ENCODE results near the gene DSG4. TPM values are rescaled to one million over a fixed set of nuclear protein-coding genes. Genes with fewer than 3 reads are reported as not detected.

DSG4 gene
- total RNA-seq, 2 experiments from 2014 or later = not detected

GRCh38 chr18:31446854-31447253 is 70.3 kb downstream of the DSG4 start:
- TF ChIP-seq CTCF (IDR thresholded peaks at IDR 0.05) = no peak
- Mint-ChIP-seq H3K4me1 (ENCODE audit: low read depth) (no peaks in the 10 kb centered on the region), H3K27me3 (no peaks in the 10 kb centered on the region), H3K36me3 (ENCODE audit: low read depth) (no peaks in the 10 kb centered on the region), H3K9me3 (no peaks in the 10 kb centered on the region), H3K4me3 (no peak overlapping the region), H3K27ac (no peak overlapping the region)
- intact Hi-C loops (cut with micrococcal nuclease) = no loop called here
- no peak for DNase-seq
- ATAC-seq = no peak
- POLR2A ChIA-PET = no interaction called here
- CTCF ChIA-PET = no interaction called here

GRCh38 chr18:31447530-31448191 is 71.1 kb downstream of the DSG4 start, which contains the start of gene DSG3:
Gene DSG3, plus strand, starts transcription at chr18:31447741. Its CDS starts 137 bp downstream, at chr18:31447878.
- H3K27ac Mint-ChIP-seq = no peak within 1 kb of the TSS
- ATAC-seq (no peak), DNase-seq (no peak)
- POLR2A ChIA-PET = no interaction called here
- no peaks in the 10 kb centered on the region for H3K4me1 Mint-ChIP-seq (ENCODE audit: low read depth)
- H3K4me3 Mint-ChIP-seq = no peak within 1 kb of the TSS
- no peaks in the 10 kb centered on the region for H3K36me3 Mint-ChIP-seq (ENCODE audit: low read depth)
- TF ChIP-seq CTCF (IDR thresholded peaks at IDR 0.05) = no peak
- no peaks in the 10 kb centered on the region for H3K9me3 Mint-ChIP-seq
- intact Hi-C loops (cut with micrococcal nuclease) = no loop called here
- CTCF ChIA-PET = no interaction called here
- no peaks in the 10 kb centered on the region for H3K27me3 Mint-ChIP-seq

- H3K27me3 Mint-ChIP-seq = no peaks in the 10 kb centered on the region
- TF ChIP-seq CTCF (IDR thresholded peaks at IDR 0.05) = no peak
- ATAC-seq (no peak), DNase-seq (no peak)
- intact Hi-C loops (cut with micrococcal nuclease) = no loop called here
- H3K9me3 Mint-ChIP-seq = no peaks in the 10 kb centered on the region
- H3K4me3 Mint-ChIP-seq = no peak overlapping the region
- ChIA-PET POLR2A (no interaction called here), CTCF (no interaction called here)
- H3K4me1 Mint-ChIP-seq (ENCODE audit: low read depth) = no peaks in the 10 kb centered on the region
- H3K27ac Mint-ChIP-seq = no peak overlapping the region
- H3K36me3 Mint-ChIP-seq (ENCODE audit: low read depth) = no peaks in the 10 kb centered on the region
Observed at GRCh38 chr18:31450409-31450808, 73.8 kb downstream of the DSG4 start.

- CTCF ChIA-PET = no interaction called here
- H3K36me3 Mint-ChIP-seq (ENCODE audit: low read depth) = no peaks in the 10 kb centered on the region
- TF ChIP-seq CTCF (IDR thresholded peaks at IDR 0.05) = no peak
- POLR2A ChIA-PET = no interaction called here
- ATAC-seq (no peak), DNase-seq (no peak)
- H3K27ac Mint-ChIP-seq = no peak overlapping the region
- no peaks in the 10 kb centered on the region for H3K9me3 Mint-ChIP-seq
- H3K4me3 Mint-ChIP-seq = no peak overlapping the region
- no peaks in the 10 kb centered on the region for H3K27me3 Mint-ChIP-seq
- intact Hi-C loops (cut with micrococcal nuclease) = no loop called here
- H3K4me1 Mint-ChIP-seq (ENCODE audit: low read depth) = no peaks in the 10 kb centered on the region
Observed at GRCh38 chr18:31451625-31452024, 75.0 kb downstream of the DSG4 start.

GRCh38 chr18:31454066-31454708 is 77.6 kb downstream of the DSG4 start:
- no peak for DNase-seq
- POLR2A ChIA-PET = no interaction called here
- Mint-ChIP-seq H3K36me3 (ENCODE audit: low read depth) (no peaks in the 10 kb centered on the region), H3K4me3 (no peak overlapping the region), H3K4me1 (ENCODE audit: low read depth) (no peaks in the 10 kb centered on the region), H3K27ac (no peak overlapping the region), H3K27me3 (no peaks in the 10 kb centered on the region), H3K9me3 (no peaks in the 10 kb centered on the region)
- no peak for ATAC-seq
- intact Hi-C loops (cut with micrococcal nuclease) = no loop called here
- no peak for TF ChIP-seq CTCF (IDR thresholded peaks at IDR 0.05)
- CTCF ChIA-PET = no interaction called here

Other genes starting within 250 kb of the DSG4 start
- under 1 TPM; 0.16 to 0.23 TPM for gene DSC1, start 213.9 kb upstream of the DSG4 start, total RNA-seq
- not detected for gene DSG1, start 58.6 kb upstream of the DSG4 start, total RNA-seq
- gene DSG3, start 71.0 kb downstream of the DSG4 start, total RNA-seq = not detected
- under 1 TPM; 0.41 to 0.43 TPM for gene DSG2, start 121.4 kb downstream of the DSG4 start, total RNA-seq
- gene TTR, start 215.1 kb downstream of the DSG4 start, total RNA-seq = not detected

All from activated CD8-positive, alpha-beta T cell treated with anti-CD3 and anti-CD28 coated beads for 36 hours (primary cell).